Parathyroid adenoma (tissue), 2 donors: ENCODE data around the gene UBASH3A.

Source experiments
- H2AFZ ChIP-seq: fragments of 300-600 bp; sonication (generic); one replicate; pipeline ENCODE4 v1.7.0; 2017; ENCODE audit warnings: antibody characterized with exemption, mild to moderate bottlenecking
- H3K27ac ChIP-seq: fragments of 300-600 bp; sonication (generic); one replicate; pipeline ENCODE4 v1.7.0; 2017
- H3K27me3 ChIP-seq: fragments of 300-600 bp; sonication (generic); one replicate; pipeline ENCODE4 v1.7.0; 2017; ENCODE audit warnings: low read length; ENCODE audit not compliant: control insufficient read depth, insufficient read depth
- H3K36me3 ChIP-seq: fragments of 300-600 bp; sonication (generic); one replicate; pipeline ENCODE4 v1.7.0; 2017; ENCODE audit warnings: low read length; ENCODE audit not compliant: control insufficient read depth, insufficient read depth
- H3K4me1 ChIP-seq: fragments of 300-600 bp; sonication (generic); one replicate; pipeline ENCODE4 v1.7.0; 2017; ENCODE audit warnings: control low read depth
- H3K4me2 ChIP-seq: fragments of 300-600 bp; sonication (generic); one replicate; pipeline ENCODE4 v1.7.0; 2017; ENCODE audit warnings: low read length
- H3K4me3 ChIP-seq: fragments of 300-600 bp; sonication (generic); one replicate; pipeline ENCODE4 v1.7.0; 2017; ENCODE audit warnings: low read depth, low read length
- H3K79me2 ChIP-seq: fragments of 300-600 bp; sonication (generic); one replicate; pipeline ENCODE4 v1.7.0; 2017; ENCODE audit warnings: control low read depth
- H3K9ac ChIP-seq: fragments of 300-600 bp; sonication (generic); one replicate; pipeline ENCODE4 v1.7.0; 2017; ENCODE audit warnings: mild to moderate bottlenecking
- H3K9me3 ChIP-seq: fragments of 300-600 bp; sonication (generic); one replicate; pipeline ENCODE4 v1.7.0; 2017; ENCODE audit warnings: low read length; ENCODE audit not compliant: control insufficient read depth
- TF ChIP-seq, protein P1 (sequence below): fragments of 300-600 bp; sonication (generic); IDR thresholded peaks from one replicate; pipeline ENCODE4 v1.7.0; 2017; ENCODE audit warnings: antibody characterized with exemption, mild to moderate bottlenecking
- donor health status: primary hyperparathyroidism.

Gene UBASH3A

DNA sequence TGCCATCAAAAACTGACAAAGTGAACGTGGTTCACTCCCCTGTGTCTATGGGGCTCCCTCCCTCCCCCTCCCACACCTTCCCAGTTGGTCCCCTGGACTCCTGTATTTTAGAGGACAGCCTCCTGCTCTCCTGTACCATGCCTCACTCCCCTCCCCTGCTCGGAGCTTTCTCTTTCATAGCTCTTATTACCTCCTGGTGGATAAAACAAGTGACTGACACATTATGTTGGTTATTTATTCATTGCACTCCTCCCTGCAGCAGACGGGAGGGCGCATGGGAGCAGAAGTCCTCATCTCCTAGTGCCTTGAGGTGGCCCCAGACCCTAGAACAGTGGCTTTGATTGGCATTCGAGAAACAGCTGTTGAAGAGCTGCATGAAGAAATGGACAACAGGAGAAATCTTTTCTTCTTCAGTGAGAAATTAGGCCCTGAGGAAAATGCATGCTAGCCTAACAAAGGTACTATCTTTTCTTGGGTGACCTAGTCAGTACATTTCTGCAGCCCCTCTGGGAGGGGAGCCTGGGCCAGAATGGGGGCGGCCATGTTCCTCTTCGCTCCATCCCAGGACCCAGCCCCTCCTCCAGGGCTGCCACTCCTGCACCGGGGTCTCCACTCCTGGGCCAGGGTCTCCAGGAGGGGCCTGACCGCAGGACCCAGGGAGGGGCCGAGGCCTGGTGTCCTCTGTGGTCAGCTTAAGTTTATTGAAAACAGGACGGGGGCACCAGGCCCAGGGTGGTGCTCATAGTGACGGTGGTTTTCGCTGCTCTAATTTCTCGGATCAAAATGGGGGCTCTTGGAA is 36.1 kb upstream of the UBASH3A start:
- Histone ChIP-seq H3K27ac (no peak overlapping the region), H3K9me3 (no peaks in the 10 kb centered on the region), H2AFZ (no peak overlapping the region), H3K4me3 (no peak overlapping the region), H3K9ac (no peak overlapping the region), H3K79me2 (no peaks in the 10 kb centered on the region), H3K27me3 (no peaks in the 10 kb centered on the region), H3K4me1 (no peaks in the 10 kb centered on the region), H3K4me2 (no peak overlapping the region), H3K36me3 (no peaks in the 10 kb centered on the region)
- TF ChIP-seq, protein P1, sequence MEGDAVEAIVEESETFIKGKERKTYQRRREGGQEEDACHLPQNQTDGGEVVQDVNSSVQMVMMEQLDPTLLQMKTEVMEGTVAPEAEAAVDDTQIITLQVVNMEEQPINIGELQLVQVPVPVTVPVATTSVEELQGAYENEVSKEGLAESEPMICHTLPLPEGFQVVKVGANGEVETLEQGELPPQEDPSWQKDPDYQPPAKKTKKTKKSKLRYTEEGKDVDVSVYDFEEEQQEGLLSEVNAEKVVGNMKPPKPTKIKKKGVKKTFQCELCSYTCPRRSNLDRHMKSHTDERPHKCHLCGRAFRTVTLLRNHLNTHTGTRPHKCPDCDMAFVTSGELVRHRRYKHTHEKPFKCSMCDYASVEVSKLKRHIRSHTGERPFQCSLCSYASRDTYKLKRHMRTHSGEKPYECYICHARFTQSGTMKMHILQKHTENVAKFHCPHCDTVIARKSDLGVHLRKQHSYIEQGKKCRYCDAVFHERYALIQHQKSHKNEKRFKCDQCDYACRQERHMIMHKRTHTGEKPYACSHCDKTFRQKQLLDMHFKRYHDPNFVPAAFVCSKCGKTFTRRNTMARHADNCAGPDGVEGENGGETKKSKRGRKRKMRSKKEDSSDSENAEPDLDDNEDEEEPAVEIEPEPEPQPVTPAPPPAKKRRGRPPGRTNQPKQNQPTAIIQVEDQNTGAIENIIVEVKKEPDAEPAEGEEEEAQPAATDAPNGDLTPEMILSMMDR, result no peak

DNA sequence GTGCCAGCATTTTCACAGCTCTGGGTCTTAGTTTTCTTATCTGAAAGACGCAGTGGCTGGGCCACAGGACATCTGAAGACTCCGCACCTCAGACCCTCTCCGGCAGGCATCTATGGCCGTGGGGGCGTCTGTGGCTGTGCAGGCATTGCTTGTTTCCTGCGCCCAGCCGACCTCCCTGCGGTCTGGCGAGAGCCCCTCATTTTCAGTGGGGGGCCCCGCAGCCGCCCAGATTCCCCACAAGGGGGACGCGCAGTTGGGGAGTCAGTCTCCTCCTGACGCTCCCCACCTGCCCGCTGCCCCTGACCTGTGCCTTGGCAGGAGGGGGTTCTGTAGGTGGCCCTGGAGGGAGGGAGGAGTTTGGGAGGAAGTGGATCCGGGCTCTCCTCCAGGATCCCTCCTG is 33.9 kb upstream of the UBASH3A start:
- H3K27ac ChIP-seq, result no peak overlapping the region
- TF ChIP-seq, protein P1, result no peak
- H3K4me2 ChIP-seq, result no peak overlapping the region
- no peak overlapping the region for H3K9ac ChIP-seq
- H3K4me3 ChIP-seq, result no peak overlapping the region
- H3K27me3 ChIP-seq, result no peaks in the 10 kb centered on the region
- H3K4me1 ChIP-seq, result no peaks in the 10 kb centered on the region
- no peaks in the 10 kb centered on the region for H3K79me2 ChIP-seq
- no peak overlapping the region for H2AFZ ChIP-seq
- H3K9me3 ChIP-seq, result no peaks in the 10 kb centered on the region
- H3K36me3 ChIP-seq, result no peaks in the 10 kb centered on the region

DNA sequence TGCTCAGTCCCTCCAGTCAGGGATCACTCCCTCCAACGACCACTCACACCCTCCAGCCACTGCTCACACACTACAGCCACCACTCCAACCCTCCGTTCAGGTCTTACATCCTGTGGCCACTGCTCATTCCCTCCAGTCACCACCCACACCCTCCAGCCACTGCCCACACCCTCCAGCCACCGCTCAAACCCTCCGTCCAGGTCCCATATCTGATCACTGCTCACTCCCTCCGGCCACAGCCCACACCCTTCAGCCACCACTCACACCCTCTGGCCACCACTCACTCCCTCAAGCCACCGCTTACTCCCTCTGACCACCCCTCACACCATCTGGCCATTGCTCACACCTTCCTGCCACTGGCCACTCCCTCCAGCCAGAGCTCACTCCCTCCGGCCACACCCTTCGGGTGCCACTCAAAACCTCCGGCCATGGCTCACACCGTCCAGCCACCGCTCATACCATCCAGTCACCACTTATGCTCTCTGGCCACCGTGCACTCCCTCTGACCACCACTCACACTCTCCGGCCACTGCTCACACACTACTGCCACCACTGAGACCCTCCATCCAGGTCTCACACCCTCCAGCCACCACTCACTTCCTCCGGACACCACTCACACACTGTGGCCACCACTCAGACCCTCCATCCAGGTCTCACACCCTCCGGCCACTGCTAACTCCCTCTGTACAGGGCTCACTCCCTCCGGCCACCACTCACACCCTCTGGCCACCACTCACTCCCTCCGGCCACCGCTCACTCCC is 32.6 kb upstream of the UBASH3A start:
- H3K79me2 ChIP-seq, result no peaks in the 10 kb centered on the region
- no peak overlapping the region for H3K4me3 ChIP-seq
- H3K36me3 ChIP-seq, result no peaks in the 10 kb centered on the region
- H3K4me1 ChIP-seq, result no peaks in the 10 kb centered on the region
- no peaks in the 10 kb centered on the region for H3K27me3 ChIP-seq
- no peak overlapping the region for H2AFZ ChIP-seq
- H3K9ac ChIP-seq, result no peak overlapping the region
- no peak overlapping the region for H3K4me2 ChIP-seq
- no peak overlapping the region for H3K27ac ChIP-seq
- no peaks in the 10 kb centered on the region for H3K9me3 ChIP-seq
- TF ChIP-seq, protein P1, result no peak

DNA sequence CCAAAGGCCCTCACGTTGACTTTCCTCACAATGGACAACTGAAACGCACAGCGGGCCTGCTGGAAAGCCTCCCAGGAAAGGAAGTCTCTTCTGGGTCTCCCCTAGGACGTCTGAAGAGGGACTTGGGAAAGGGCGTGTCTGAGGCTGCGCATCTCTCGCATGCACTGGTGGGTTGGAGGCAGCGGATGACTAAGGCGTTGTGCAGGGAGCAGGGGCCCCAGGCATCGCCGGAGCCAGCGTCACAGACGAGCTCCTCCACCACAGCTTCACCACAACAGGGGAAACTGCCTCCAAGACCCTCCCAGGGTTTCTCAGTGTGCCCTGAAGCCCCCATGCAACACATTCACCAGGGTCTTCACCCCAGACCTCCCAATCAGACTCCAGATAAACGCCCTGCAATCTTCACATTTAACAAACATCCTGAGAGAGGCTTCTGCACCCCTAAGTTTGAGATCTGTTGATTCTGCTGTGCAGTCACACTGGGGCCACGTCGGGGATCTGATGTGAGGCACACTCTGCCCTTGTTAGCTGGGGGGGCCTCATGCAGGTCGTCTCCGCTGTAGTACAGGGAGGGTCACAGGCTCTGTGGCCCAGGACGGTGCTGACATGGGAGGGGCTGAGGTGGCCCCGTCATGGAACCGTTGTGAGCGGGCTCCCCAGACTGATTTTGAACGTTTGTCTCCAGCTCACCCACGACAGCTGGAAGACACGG is 30.4 kb upstream of the UBASH3A start:
- H3K27ac ChIP-seq, result no peak overlapping the region
- H3K4me2 ChIP-seq, result no peak overlapping the region
- H3K79me2 ChIP-seq, result no peaks in the 10 kb centered on the region
- H3K4me1 ChIP-seq, result no peaks in the 10 kb centered on the region
- H3K36me3 ChIP-seq, result no peaks in the 10 kb centered on the region
- H3K4me3 ChIP-seq, result no peak overlapping the region
- no peak overlapping the region for H2AFZ ChIP-seq
- no peak overlapping the region for H3K9ac ChIP-seq
- TF ChIP-seq, protein P1, result no peak
- no peaks in the 10 kb centered on the region for H3K9me3 ChIP-seq
- no peaks in the 10 kb centered on the region for H3K27me3 ChIP-seq
